ENCODE results near the gene TECPR1. TPM values are rescaled to one million over a fixed set of nuclear protein-coding genes. Genes with fewer than 3 reads are reported as not detected.

The TECPR1 gene
- total and polyA plus RNA-seq, 2 experiments from 2014 or later = 4.6 to 24.4 TPM

GRCh38 chr7:98285157-98286092 is 33.4 kb upstream of the TECPR1 start:
- peaks cover 63% of the 10 kb centered on the region for H3K79me2 ChIP-seq (replicated peaks; ENCODE audit: insufficient read depth)
- H3K4me1 Mint-ChIP-seq = peaks cover 39% of the 10 kb centered on the region
- no peaks in the 10 kb centered on the region for H3K27me3 ChIP-seq (ENCODE audit: insufficient read depth)
- H3K27ac Mint-ChIP-seq = no peak overlapping the region
- no peak overlapping the region for H3K4me2 ChIP-seq
- DNase-seq (ENCODE audit: low spot score) (no peak), ATAC-seq (no peak)
- H3K4me1 ChIP-seq (ENCODE audit: insufficient read depth) = peaks cover 30% of the 10 kb centered on the region
- no peaks in the 10 kb centered on the region; the same call in 2 of the 3 replicates for H3K9me3 Mint-ChIP-seq
- H3K36me3 Mint-ChIP-seq (ENCODE audit: low read depth) = peaks cover 10% of the 10 kb centered on the region
- H3K27ac ChIP-seq (ENCODE audit: low read depth) = no peak overlapping the region
- peaks cover 11% of the 10 kb centered on the region for H3K27me3 Mint-ChIP-seq (ENCODE audit: insufficient read depth, low read depth, poor library complexity)
- TF ChIP-seq ZNF331 (CRISPR knock-in tag; IDR thresholded peaks at IDR 0.05; ENCODE audit: low read depth) (no peak), POLR2AphosphoS5 (IDR thresholded peaks at IDR 0.05; ENCODE audit: low read depth) (no peak), EZH2 (IDR thresholded peaks at IDR 0.05; ENCODE audit: low read depth, unreplicated experiment) (no peak), CTCF (conservative IDR thresholded peaks at IDR 0.05; ENCODE audit: low read depth in 2 of 2) (no peak), CREB1 (CRISPR knock-in tag; IDR thresholded peaks at IDR 0.05; ENCODE audit: low read depth) (no peak), NANOG (IDR thresholded peaks at IDR 0.05; ENCODE audit: borderline replicate concordance) (no peak), ZNF114 (CRISPR knock-in tag; IDR thresholded peaks at IDR 0.05) (no peak), REST (IDR thresholded peaks at IDR 0.05; ENCODE audit: unreplicated experiment) (no peak), JUNB (IDR thresholded peaks at IDR 0.05; ENCODE audit: unreplicated experiment) (no peak), EZH2phosphoT487 (IDR thresholded peaks at IDR 0.05; ENCODE audit: unreplicated experiment) (no peak)
- TF ChIP-seq, protein P1, sequence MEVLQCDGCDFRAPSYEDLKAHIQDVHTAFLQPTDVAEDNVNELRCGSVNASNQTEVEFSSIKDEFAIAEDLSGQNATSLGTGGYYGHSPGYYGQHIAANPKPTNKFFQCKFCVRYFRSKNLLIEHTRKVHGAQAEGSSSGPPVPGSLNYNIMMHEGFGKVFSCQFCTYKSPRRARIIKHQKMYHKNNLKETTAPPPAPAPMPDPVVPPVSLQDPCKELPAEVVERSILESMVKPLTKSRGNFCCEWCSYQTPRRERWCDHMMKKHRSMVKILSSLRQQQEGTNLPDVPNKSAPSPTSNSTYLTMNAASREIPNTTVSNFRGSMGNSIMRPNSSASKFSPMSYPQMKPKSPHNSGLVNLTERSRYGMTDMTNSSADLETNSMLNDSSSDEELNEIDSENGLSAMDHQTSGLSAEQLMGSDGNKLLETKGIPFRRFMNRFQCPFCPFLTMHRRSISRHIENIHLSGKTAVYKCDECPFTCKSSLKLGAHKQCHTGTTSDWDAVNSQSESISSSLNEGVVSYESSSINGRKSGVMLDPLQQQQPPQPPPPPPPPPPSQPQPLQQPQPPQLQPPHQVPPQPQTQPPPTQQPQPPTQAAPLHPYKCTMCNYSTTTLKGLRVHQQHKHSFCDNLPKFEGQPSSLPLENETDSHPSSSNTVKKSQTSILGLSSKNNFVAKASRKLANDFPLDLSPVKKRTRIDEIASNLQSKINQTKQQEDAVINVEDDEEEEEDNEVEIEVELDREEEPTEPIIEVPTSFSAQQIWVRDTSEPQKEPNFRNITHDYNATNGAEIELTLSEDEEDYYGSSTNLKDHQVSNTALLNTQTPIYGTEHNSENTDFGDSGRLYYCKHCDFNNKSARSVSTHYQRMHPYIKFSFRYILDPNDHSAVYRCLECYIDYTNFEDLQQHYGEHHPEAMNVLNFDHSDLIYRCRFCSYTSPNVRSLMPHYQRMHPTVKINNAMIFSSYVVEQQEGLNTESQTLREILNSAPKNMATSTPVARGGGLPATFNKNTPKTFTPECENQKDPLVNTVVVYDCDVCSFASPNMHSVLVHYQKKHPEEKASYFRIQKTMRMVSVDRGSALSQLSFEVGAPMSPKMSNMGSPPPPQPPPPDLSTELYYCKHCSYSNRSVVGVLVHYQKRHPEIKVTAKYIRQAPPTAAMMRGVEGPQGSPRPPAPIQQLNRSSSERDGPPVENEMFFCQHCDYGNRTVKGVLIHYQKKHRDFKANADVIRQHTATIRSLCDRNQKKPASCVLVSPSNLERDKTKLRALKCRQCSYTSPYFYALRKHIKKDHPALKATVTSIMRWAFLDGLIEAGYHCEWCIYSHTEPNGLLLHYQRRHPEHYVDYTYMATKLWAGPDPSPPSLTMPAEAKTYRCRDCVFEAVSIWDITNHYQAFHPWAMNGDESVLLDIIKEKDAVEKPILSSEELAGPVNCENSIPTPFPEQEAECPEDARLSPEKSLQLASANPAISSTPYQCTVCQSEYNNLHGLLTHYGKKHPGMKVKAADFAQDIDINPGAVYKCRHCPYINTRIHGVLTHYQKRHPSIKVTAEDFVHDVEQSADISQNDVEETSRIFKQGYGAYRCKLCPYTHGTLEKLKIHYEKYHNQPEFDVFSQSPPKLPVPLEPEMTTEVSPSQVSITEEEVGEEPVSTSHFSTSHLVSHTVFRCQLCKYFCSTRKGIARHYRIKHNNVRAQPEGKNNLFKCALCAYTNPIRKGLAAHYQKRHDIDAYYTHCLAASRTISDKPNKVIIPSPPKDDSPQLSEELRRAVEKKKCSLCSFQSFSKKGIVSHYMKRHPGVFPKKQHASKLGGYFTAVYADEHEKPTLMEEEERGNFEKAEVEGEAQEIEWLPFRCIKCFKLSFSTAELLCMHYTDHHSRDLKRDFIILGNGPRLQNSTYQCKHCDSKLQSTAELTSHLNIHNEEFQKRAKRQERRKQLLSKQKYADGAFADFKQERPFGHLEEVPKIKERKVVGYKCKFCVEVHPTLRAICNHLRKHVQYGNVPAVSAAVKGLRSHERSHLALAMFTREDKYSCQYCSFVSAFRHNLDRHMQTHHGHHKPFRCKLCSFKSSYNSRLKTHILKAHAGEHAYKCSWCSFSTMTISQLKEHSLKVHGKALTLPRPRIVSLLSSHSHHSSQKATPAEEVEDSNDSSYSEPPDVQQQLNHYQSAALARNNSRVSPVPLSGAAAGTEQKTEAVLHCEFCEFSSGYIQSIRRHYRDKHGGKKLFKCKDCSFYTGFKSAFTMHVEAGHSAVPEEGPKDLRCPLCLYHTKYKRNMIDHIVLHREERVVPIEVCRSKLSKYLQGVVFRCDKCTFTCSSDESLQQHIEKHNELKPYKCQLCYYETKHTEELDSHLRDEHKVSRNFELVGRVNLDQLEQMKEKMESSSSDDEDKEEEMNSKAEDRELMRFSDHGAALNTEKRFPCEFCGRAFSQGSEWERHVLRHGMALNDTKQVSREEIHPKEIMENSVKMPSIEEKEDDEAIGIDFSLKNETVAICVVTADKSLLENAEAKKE (CRISPR knock-in tag; IDR thresholded peaks at IDR 0.05) = no peak
- H3K36me3 ChIP-seq (ENCODE audit: insufficient read depth) = no peaks in the 10 kb centered on the region
- peaks cover 18% of the 10 kb centered on the region for H4K20me1 ChIP-seq (replicated peaks; ENCODE audit: insufficient read depth)
- H3K4me3 ChIP-seq = no peak overlapping the region
- H3K9me2 ChIP-seq (ENCODE audit: insufficient read depth) = no peaks in the 10 kb centered on the region
- 0 out of 2 replicates have a peak, but pooled peaks cover 4% of the 10 kb centered on the region for H3F3A ChIP-seq (replicated peaks; ENCODE audit: low read depth)
- no peak overlapping the region for H2AFZ ChIP-seq
- H3K4me3 Mint-ChIP-seq = no peak overlapping the region

Data from GM23338 (cell line).